ENCODE measurements around the gene CCN2.
A peak's percentile ranks its signal among the peaks of the same experiment; 100 is the strongest.
"Not testable (repeated sequence)": the region's sequence is repeated elsewhere in the genome, so short reads cannot be mapped to it uniquely, and the experiment has no call there.

CCN2 gene

GRCh38 chr6:131937703-131938631, 13.2 kb downstream of the CCN2 start:
- no peak for DNase-seq (ENCODE audit: low read depth)

DNA sequence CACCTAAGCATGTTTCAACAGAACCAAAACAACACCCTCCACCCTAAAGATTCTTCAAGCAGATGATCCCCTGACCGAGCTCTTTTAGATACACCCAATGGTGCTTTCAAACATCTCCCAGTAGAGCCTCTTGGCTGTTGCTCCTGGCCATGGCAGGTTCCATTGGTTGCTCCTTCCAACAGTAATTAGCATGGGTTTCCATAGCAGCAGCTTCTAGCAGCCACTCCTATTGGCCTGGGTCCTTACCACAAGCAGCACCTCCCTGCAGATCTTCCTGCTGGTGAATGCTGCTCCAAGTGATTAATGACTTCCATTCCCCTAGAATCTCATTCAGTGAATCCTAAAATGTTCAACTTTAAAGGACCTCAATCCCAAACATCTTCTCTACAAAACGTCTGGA, 13.9 kb downstream of the CCN2 start:
- DNase-seq (ENCODE audit: low read depth): no peak

DNA sequence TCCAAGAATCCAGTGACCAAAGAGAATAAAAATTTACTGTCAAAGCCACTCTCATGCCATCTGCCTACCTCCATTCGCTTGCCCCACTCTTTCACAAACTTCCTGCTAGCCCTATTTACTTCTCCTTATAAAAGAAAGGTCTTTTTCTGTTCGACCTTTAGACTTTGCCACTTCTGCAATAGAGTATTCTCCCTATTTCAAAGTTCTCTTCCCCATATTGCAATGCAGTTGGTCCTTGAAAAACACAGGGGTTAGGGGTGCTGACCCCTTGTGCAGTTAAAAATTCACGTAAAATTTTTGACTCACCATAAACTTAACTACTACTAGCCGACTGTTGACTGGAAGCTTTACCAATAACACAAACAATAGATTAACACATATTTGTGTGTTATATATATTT, 15.0 kb downstream of the CCN2 start:
- no peak for DNase-seq (ENCODE audit: low read depth)

GRCh38 chr6:131931063-131931750, 20.0 kb downstream of the CCN2 start:
- DNase-seq (ENCODE audit: low read depth): no peak

DNA sequence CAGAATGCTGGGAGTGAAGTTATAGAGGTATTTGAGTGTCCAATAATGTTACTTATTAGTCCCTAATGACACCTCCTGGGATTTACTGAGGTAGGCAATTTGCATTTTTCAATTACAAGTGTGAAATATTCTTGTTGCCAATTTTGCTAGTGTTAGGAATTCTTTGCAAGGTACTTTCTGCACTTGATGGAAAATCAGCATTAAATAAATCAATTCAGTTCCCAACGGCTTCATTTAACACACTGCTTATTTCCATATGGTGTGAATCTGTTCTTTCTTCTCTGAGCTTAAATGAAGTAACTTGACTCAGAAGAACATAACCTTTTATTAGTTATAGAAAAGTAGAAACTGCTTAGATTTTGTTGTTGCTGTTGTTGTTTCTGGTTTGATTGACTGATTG, 21.2 kb downstream of the CCN2 start:
- no peak for DNase-seq (ENCODE audit: low read depth)

- no peak for DNase-seq (ENCODE audit: low read depth)
Measured at GRCh38 chr6:131929264-131929663, 21.9 kb downstream of the CCN2 start.

DNA sequence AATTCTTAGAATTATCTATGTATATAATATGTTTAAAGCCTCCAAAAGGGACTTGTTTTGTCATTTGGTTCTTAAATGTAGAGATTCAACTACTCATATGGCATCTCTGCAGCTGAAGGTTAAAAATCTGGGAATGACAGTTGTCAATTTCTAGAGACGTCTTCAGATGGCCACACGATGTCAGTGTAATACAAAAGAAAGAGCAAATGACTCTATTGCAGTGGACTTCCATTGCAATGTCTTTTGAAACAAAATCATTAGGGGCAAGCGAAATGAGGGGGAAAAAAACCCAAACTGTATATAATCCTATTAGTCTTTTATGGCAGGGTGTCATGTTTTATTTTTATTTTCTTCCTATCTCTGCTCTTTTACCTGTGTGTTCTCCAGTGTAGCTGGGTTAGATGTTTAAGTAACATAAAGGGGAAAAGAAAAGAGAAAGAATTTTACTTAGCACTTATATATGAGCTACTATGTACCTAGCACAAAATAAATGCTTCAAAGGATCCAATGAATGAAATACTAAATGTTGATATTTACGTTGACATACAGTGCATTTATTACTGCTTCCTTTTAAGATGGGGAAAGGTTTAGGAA, 26.2 kb downstream of the CCN2 start:
- no peak for DNase-seq (ENCODE audit: low read depth)

DNA sequence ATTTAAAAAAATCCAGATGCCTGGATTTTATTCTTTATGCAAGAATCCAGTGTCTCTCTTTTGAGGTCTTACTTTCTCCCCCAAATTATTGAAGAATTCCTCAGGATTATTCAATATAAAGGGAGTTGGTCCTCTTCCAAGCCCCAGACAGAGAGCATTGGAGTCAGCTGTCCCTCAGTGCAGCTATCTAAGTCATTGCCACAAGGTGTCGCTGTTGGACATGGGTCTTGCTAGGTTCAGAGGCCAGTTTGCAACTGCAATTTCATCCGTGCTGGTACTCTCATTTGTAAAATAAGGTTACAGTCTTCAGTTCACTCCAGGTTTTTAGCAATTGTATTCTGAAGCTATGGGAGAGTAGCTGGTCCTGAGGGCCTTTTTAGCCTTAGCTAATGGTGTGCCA, 27.8 kb downstream of the CCN2 start:
- peak; percentile 72 for DNase-seq (ENCODE audit: low read depth)

GRCh38 chr6:131920656-131921055, 30.5 kb downstream of the CCN2 start:
- DNase-seq (ENCODE audit: low read depth): no peak

- no peak for DNase-seq (ENCODE audit: low read depth)
Measured at GRCh38 chr6:131918650-131919355, 32.4 kb downstream of the CCN2 start.

GRCh38 chr6:131917763-131918649, 33.2 kb downstream of the CCN2 start:
- peak; percentile 21 for DNase-seq (ENCODE audit: low read depth)

GRCh38 chr6:131917318-131917717, 33.9 kb downstream of the CCN2 start:
- DNase-seq (ENCODE audit: low read depth): peak; percentile 91

DNA sequence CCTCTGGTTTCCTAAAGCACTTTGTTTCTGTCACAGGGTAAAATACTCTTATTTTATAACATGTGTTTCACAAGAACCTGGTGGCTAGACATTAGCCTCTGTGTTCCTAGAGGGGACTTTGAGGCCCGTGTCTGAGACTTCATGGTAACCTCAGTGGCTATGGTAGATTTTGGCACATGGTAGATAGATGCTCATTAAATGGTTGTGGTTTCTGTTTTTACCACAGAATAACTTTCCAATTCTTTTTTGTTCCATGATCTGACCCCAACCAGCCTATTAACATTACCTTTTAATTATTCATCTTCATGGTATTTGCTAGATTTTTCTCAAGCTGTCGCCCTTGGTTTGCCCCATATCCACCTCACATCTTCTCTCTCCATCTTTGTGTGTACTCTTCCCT, 34.3 kb downstream of the CCN2 start:
- DNase-seq (ENCODE audit: low read depth): peak; percentile 3

DNA sequence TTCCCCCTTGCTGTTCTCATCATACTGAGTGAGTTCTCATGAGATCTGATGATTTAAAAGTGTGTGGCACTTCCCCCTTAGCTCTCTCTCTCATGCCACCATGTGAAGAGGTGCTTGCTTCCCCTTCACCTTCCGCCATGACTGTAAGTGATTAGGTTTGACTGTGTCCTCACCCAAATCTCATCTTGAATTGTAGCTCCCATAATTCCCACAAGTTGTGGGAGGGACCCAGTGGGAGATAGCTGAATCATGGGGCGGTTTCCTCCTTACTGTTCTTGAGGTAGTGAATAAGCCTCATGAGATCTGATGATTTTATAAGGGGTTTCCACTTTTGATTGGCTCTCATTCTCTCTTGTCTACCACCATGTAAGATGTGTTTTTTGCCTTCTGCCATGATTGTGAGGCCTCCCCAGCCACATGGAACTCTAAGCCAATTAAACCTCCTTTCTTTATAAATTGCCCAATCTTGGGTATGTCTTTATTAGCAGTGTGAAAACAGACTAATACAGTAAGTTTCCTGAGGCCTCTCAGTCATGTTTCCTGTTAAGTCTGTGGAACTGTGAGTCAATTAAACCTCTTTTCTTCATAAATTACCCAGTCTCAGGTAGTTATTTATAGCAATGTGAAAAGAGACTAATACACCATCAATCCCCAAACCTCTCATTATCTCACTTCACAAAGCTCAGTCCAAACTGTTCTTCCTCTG, 34.9 kb downstream of the CCN2 start:
- DNase-seq (ENCODE audit: low read depth): not testable (repeated sequence)

DNA sequence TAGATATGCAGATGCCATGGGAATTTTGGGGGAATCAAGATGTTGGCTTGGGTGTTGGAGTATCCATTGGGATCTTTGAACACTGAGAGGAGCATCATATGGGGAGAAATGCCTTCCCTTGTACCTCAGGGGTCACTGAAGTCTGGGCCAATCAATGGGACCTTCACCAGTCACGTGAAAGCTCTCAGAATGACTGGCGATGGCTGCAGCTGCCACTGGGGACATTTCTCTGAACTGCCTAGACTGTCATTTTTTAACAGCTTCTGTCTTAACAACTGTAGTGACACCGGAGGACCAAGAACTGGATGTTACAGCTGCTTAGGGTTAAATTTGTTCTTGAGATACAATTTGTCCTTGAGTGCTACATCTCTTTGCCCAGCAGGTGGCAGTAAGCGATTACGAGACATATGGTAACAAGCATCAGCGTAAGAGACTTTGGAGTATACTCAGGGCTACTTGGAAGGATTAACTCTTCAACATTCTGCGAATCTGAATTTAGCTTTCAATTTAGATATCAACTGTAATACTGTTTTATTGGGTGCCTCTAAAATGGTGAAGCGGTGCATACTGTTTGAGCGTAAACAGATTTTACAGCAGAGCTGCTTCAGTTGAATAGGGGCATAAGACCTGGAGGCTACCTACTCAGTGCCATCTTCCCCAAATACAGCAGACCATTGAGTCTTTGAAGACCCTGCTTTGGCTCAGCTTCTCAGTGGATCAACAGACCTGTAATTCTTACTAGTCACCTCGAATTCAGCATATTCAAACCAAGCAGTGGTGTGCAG, 36.0 kb downstream of the CCN2 start:
- DNase-seq (ENCODE audit: low read depth): peak; percentile 61

GRCh38 chr6:131914234-131914633, 36.9 kb downstream of the CCN2 start:
- no peak for DNase-seq (ENCODE audit: low read depth)

DNA sequence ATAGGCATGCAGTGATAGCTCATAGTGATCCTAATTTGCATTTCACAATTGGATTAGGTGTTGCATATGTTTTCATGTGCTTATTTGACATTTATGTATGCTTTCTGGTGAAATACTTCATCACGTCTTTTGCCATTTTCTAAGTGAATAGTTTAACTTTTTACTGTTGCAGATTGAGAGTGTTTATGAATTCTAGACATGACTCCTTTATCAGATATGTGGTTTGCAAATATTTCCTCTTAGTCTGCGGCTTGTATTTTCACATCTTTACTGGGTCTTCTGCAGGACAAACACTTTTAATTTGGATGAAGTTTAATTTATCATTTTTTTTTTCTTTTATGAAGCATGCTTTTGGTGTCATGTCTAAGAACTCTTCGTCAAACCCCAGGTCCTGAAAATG, 39.2 kb downstream of the CCN2 start:
- DNase-seq (ENCODE audit: low read depth): no peak

DNA sequence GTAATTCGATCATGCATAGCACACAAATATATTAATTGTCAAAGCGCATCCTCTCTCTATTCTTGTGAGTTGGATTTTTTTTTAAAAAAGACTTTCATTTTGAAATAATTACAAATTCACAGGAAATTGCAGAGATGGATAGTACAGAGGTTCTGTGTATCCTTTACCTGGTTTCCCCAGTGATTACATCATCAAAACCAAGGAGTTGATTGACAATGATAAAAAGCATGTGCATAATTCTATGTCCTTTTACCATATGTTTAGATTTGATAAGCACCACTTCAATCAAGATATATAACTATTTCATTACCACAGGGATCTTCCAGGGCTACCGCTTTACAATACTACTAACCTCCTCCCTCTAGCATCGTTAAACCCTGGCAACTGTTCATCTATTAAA, 40.2 kb downstream of the CCN2 start:
- DNase-seq (ENCODE audit: low read depth): no peak

- DNase-seq (ENCODE audit: low read depth): no peak
Measured at GRCh38 chr6:131910219-131910589, 41.0 kb downstream of the CCN2 start.
